ENCODE measurements around the gene MITD1. TPM values are rescaled to one million over a fixed set of nuclear protein-coding genes. Genes with fewer than 3 reads are reported as not detected.
"Not testable (repeated sequence)": the region's sequence is repeated elsewhere in the genome, so short reads cannot be mapped to it uniquely, and the experiment has no call there.

MITD1 gene
- total RNA-seq, 2 donors from 2014 or later = 68.7 to 71.5 TPM

DNA sequence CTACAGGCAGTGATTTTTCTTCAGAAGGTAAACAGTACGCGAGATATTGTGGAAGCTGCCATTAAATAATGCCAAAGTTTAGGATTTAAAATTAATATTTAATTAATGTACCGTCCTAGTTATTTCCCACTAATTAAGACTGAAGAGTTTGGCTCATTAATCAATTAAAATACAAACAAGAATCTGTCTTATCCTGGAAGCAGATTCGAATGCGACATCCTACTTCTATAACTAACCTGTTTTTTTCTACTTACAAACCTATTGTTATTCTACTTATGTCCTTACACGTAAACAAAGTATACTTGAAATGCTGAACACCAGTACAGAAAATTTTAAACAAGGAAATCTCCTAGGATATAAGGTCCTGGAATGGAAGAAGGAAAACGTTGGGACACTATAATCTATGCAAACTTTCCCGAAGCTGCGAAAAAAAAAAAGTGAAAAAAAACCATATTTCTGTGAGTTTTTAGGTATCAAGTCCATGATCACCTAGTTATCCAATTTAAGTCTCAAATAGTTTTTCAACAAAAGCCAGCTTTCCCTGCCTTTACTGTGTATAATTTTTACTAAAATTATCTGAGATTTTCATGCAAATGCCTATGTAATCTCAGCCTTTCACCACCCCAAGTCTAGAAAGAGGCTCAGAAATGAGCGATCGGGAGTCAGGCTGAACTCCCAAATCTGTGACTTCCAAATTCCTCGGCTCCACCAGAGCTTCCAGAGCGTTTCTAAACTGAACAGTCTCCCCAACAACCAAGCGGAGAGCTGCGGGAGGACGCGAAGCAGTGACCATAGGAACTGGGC, 40.6 kb downstream of the MITD1 start:
- ATAC-seq (replicated peaks) = no peak
- peaks cover 4% of the 10 kb centered on the region for H3K4me1 Mint-ChIP-seq
- H3K27me3 Mint-ChIP-seq = no peaks in the 10 kb centered on the region

DNA sequence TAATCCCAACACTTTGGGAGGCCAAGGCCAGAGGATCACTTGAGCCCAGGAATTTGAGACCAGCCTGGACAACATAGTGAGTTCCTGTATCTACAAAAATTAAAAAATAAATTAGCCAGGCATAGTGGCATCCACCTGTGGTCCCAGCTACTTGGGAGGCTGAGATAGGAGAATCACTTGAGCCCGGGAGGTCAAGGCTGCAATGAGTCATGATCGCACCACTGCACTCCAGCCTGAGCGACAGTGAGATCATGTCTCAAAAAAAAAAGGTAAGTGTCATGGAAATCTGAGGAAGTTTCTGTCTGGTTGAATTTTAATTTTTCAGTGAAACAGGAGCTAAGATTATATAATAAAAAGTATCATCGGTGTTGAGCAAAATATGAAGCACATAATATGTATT, 41.9 kb downstream of the MITD1 start:
- H3K4me3 Mint-ChIP-seq = no peak overlapping the region
- no peak for ATAC-seq (replicated peaks)

More for the DNA sequence above, 40.6 kb downstream of the MITD1 start:
- no peaks in the 10 kb centered on the region for H3K9me3 Mint-ChIP-seq
- H3K4me3 Mint-ChIP-seq = peak overlapping the region; percentile 95
- H3K36me3 Mint-ChIP-seq (ENCODE audit: low read depth) = peaks cover 6% of the 10 kb centered on the region
- peak overlapping the region; percentile 97 for H3K27ac Mint-ChIP-seq

DNA sequence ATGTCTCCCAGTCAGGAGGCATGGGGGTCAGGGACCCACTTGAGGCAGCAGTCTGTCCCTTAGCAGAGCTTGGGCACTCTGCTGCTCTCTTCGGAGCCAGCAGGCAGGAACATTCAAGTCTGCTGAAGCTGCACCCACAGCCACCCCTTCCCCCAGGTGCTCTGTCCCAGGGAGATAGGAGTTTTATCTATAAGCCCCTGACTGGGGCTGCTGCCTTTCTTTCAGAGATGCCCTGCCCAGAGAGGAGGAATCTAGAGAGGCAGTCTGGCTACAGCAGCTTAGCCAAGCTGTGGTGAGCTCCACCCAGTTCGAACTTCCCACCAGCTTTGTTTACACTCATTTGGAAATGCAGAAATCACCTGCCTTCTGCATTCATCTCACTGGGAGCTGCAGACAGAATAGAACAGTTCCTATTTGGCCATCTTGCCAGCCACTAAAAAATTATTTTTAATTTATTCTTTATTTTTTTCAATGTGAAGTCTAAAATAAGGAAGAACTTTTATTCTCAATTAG, 45.8 kb downstream of the MITD1 start:
- not testable (repeated sequence) for H3K4me1 Mint-ChIP-seq; H3K27me3 Mint-ChIP-seq; ATAC-seq (replicated peaks); H3K27ac Mint-ChIP-seq; H3K4me3 Mint-ChIP-seq; H3K36me3 Mint-ChIP-seq (ENCODE audit: low read depth)
- H3K9me3 Mint-ChIP-seq = peaks cover 21% of the 10 kb centered on the region

More for the DNA sequence above, 41.9 kb downstream of the MITD1 start:
- Mint-ChIP-seq H3K27me3 (no peaks in the 10 kb centered on the region), H3K36me3 (ENCODE audit: low read depth) (peaks cover 6% of the 10 kb centered on the region), H3K4me1 (peaks cover 4% of the 10 kb centered on the region), H3K9me3 (peaks cover 4% of the 10 kb centered on the region), H3K27ac (no peak overlapping the region)

DNA sequence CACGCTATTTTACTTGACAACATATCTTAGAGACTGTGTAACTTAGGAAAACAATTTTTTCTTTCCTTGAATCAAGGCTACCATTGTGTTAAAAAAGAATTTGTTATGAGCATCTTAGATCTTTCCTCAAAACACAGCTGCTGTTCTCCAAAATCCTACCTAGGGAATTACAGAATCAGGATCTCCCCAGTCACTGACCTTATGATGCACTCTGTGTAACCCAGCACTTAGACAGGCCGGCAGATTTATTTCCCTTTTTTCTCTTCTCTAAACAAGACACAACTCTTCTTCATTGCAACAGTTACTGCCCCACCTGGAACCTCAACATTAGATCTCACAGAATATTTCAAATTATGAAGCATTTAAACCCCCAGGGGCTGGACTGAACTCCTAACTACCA, 52.9 kb downstream of the MITD1 start:
- Mint-ChIP-seq H3K27me3 (no peaks in the 10 kb centered on the region), H3K4me1 (no peaks in the 10 kb centered on the region), H3K9me3 (peaks cover 23% of the 10 kb centered on the region), H3K27ac (no peak overlapping the region), H3K4me3 (no peak overlapping the region), H3K36me3 (ENCODE audit: low read depth) (peaks cover 20% of the 10 kb centered on the region)
- ATAC-seq (replicated peaks) = no peak

Other genes with a start within 250 kb of the MITD1 start
- under 1 TPM; 0.13 to 0.16 TPM for gene CRACDL, start 244.8 kb downstream of the MITD1 start, total RNA-seq
- 1 to 10 TPM; 1.9 TPM for gene C2orf15, start 39.4 kb downstream of the MITD1 start, total RNA-seq
- 1 to 10 TPM; 3.5 to 9.8 TPM for gene TSGA10, start 26.1 kb downstream of the MITD1 start, total RNA-seq
- 1 to 10 TPM; 3.3 to 5.5 TPM for gene LIPT1, start 26.1 kb downstream of the MITD1 start, total RNA-seq
- 10 to 100 TPM; 25.7 to 26.0 TPM for gene MRPL30, start 126 bp upstream of the MITD1 start, total RNA-seq
- gene LYG2, start 74.6 kb upstream of the MITD1 start, total RNA-seq = not detected
- gene LYG1, start 120.1 kb upstream of the MITD1 start, total RNA-seq = 1 to 10 TPM in 1 of 2 donors, under 1 TPM in 1; 0.58 to 1.3 TPM
- gene TXNDC9, start 155.3 kb upstream of the MITD1 start, total RNA-seq = 10 to 100 TPM; 18.6 to 26.8 TPM
- gene EIF5B, start 156.3 kb upstream of the MITD1 start, total RNA-seq = 10 to 100 TPM; 54.1 to 77.8 TPM

Data from activated T-helper 17 cell treated with anti-CD3 and anti-CD28 coated beads, Interleukin-2, amount 50 U/mL, for 72 hours (primary cell).